ENCODE results near the gene KRTAP10-7.
"Not testable (repeated sequence)": the region's sequence is repeated elsewhere in the genome, so short reads cannot be mapped to it uniquely, and the experiment has no call there.

KRTAP10-7 gene

GRCh38 chr21:44603109-44603875 is 2.9 kb downstream of the KRTAP10-7 start:
- no peak overlapping the region for H3K4me3 ChIP-seq (ENCODE audit: low read length)
- no peak for DNase-seq (ENCODE audit: low read depth, low spot score)

DNA sequence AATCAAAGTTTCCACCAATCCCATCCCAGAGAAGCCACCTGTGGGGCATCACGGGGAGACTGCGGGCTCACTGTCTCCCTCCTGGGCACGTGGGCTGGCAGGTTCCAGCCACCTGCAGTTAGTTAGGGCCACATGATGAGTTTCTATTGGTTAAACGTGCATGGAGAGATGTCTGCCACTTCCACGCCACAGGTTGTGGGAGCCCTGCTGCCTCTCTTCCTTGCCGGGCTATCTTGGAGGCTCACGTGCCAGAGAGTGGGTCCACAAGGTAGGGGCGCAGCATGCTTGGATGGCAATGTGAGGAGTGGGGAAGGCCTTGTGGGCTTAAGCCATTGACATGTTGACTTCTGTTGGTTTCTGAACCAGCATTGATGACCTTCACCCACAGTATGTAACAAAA is 3.5 kb downstream of the KRTAP10-7 start:
- no peak overlapping the region for H3K4me3 ChIP-seq (ENCODE audit: low read length)
- no peak for DNase-seq (ENCODE audit: low read depth, low spot score)

DNA sequence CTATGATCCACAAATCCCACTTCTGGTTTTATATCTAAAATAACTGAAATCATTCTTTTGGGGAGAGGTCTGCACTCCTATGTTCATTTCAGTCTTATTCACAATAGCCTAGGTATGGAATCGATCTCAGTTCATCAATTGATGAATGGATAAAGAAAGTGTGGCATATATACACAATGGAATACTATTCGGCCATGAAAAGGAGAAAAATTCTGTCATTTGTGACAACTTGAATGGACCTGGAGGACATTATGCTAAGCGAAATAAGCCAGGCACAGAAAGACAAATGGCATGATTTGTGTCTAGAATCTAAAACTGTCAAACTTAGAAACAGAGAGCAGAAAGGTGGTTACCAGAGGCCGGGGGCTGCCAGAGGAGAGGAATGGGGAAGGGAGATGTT is 6.1 kb downstream of the KRTAP10-7 start:
- DNase-seq (ENCODE audit: low read depth, low spot score): no peak

GRCh38 chr21:44609193-44609592 is 8.8 kb downstream of the KRTAP10-7 start:
- no peak for DNase-seq (ENCODE audit: low read depth, low spot score)
- no peak overlapping the region for H3K4me3 ChIP-seq (ENCODE audit: low read length)

More for the DNA sequence above, 6.1 kb downstream of the KRTAP10-7 start:
- no peak overlapping the region for H3K4me3 ChIP-seq (ENCODE audit: low read length)

- H3K4me3 ChIP-seq (ENCODE audit: low read length); DNase-seq (ENCODE audit: low read depth, low spot score): not testable (repeated sequence)
These were observed 9.9 kb downstream of the KRTAP10-7 start for GRCh38 chr21:44610157-44610843.

- DNase-seq (ENCODE audit: low read depth, low spot score): no peak
- no peak overlapping the region for H3K4me3 ChIP-seq (ENCODE audit: low read length)
These were observed 11.2 kb downstream of the KRTAP10-7 start for GRCh38 chr21:44611551-44611950.

DNA sequence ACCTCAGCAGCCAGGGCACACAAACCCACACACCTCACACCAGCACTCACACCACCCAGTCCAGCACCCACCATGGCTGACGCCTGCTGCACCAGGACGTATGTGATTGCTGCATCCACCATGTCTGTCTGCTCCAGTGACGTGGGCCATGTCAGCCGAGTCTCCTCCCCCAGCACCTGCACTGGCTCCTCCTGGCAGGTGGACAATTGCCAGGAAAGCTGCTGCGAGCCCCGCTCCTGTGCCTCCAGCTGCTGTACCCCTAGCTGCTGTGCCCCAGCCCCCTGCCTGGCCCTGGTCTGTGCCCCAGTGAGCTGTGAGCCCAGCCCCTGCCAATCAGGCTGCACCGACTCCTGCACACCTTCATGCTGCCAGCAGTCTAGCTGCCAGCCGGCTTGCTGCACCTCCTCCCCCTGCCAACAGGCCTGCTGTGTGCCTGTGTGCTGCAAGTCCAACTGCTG is 11.7 kb downstream of the KRTAP10-7 start, which contains the start of gene KRTAP10-8:
TSS of gene KRTAP10-8 (plus strand) at position 51 of the 458 bp plus-strand sequence. CDS start at position 73, 22 bp downstream.
- H3K4me3 ChIP-seq (ENCODE audit: low read length): no peak within 1 kb of the TSS
- no peak for DNase-seq (ENCODE audit: low read depth, low spot score)

- H3K4me3 ChIP-seq (ENCODE audit: low read length): no peak overlapping the region
- DNase-seq (ENCODE audit: low read depth, low spot score): no peak
These were observed 12.4 kb downstream of the KRTAP10-7 start for GRCh38 chr21:44612669-44613229.

GRCh38 chr21:44613386-44614155 is 13.2 kb downstream of the KRTAP10-7 start:
- no peak for DNase-seq (ENCODE audit: low read depth, low spot score)

GRCh38 chr21:44614161-44614631 is 13.8 kb downstream of the KRTAP10-7 start:
- DNase-seq (ENCODE audit: low read depth, low spot score): no peak

More at GRCh38 chr21:44613386-44614155, 13.2 kb downstream of the KRTAP10-7 start:
- H3K4me3 ChIP-seq (ENCODE audit: low read length): no peak overlapping the region

GRCh38 chr21:44614961-44615391 is 14.6 kb downstream of the KRTAP10-7 start:
- DNase-seq (ENCODE audit: low read depth, low spot score): no peak
- no peak overlapping the region for H3K4me3 ChIP-seq (ENCODE audit: low read length)

More at GRCh38 chr21:44614161-44614631, 13.8 kb downstream of the KRTAP10-7 start:
- no peak overlapping the region for H3K4me3 ChIP-seq (ENCODE audit: low read length)

GRCh38 chr21:44615466-44615865 is 15.1 kb downstream of the KRTAP10-7 start:
- no peak for DNase-seq (ENCODE audit: low read depth, low spot score)
- H3K4me3 ChIP-seq (ENCODE audit: low read length): no peak overlapping the region

- no peak for DNase-seq (ENCODE audit: low read depth, low spot score)
- H3K4me3 ChIP-seq (ENCODE audit: low read length): no peak overlapping the region
These were observed 15.7 kb downstream of the KRTAP10-7 start for GRCh38 chr21:44615911-44616590.

- no peak for DNase-seq (ENCODE audit: low read depth, low spot score)
- H3K4me3 ChIP-seq (ENCODE audit: low read length): no peak overlapping the region
These were observed 16.2 kb downstream of the KRTAP10-7 start for GRCh38 chr21:44616591-44616926.

DNA sequence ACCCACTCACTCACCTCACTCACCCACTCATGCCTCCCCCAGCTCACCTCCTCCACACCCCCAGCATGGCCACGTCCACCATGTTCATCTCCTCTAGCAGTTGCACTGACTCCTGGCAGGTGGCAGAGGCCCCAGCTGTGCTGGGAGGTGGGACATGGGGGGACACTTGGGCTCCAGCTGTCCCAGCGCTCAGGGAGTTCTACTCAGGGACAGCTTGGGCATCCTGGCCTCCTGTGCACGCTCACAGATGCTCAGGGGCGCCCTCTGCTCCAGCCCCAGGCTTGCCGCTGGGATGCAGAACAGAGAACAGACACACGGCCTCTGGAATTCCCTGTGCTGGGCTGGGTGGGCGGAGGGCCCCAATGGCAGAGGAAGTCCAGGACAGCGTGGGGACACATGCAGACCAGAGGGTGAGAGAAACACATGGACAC is 16.7 kb downstream of the KRTAP10-7 start:
- no peak for DNase-seq (ENCODE audit: low read depth, low spot score)

DNA sequence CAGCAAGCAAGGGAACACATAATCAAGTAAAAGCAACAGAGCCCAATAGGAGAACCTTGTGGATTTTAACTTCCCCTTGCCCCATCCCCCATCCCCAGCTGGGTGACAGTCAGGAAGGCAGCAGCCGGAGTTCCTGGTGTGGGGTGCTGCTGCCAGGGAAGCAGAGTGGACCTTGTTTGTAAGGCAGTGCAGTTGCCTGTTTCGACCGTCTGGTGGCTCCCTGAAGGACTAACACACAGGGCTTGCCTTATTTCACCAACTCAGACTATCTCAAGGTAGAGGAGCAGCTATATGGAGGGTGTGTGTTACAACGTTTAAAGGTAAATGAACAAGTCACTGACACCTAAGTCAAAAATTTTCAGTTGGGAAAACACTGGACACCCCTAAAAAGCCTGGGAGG is 18.1 kb downstream of the KRTAP10-7 start:
- H3K4me3 ChIP-seq (ENCODE audit: low read length): no peak overlapping the region
- no peak for DNase-seq (ENCODE audit: low read depth, low spot score)

More for the DNA sequence above, 16.7 kb downstream of the KRTAP10-7 start:
- no peak overlapping the region for H3K4me3 ChIP-seq (ENCODE audit: low read length)

- no peak overlapping the region for H3K4me3 ChIP-seq (ENCODE audit: low read length)
- peak; percentile 25 for DNase-seq (ENCODE audit: low read depth, low spot score)
These were observed 18.5 kb downstream of the KRTAP10-7 start for GRCh38 chr21:44618909-44619308.

GRCh38 chr21:44619886-44620285 is 19.5 kb downstream of the KRTAP10-7 start:
- DNase-seq (ENCODE audit: low read depth, low spot score): no peak
- no peak overlapping the region for H3K4me3 ChIP-seq (ENCODE audit: low read length)

DNA sequence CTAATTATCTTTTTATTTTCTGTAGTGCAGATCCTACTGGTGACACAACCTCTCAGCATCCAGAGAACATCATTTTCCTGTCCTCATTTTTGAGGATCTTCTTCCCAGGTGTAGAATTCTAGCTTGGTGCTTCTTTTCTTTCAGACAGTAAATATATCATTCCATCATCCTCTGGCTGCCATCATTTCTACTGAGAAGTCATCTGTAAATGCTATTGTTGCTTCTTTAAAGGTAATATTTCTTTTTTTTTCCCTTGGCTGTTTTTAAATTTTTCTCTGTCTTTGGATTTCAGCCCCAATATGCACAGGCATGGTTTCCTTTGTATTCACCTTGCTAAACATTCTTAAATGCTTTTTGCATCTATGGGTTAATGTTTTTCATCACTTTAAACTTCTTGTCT is 23.2 kb downstream of the KRTAP10-7 start:
- no peak for DNase-seq (ENCODE audit: low read depth, low spot score)
- no peak overlapping the region for H3K4me3 ChIP-seq (ENCODE audit: low read length)

Measured in Jurkat, Clone E6-1 (cell line).